Erythroblast (primary cell): ENCODE measurements around the gene PTPRN2.

Experiments
- DNase-seq, 2 experiments: peaks; one replicate each; lab custom pipeline; 2025; lab: John Stamatoyannopoulos, UW
- GATA1 ChIP-seq: IDR thresholded peaks from 2 replicates; pipeline ENCODE4 v1.6.1; 2011; ENCODE audit warnings: low read depth, mild to moderate bottlenecking, control low read depth, low read length, moderate library complexity
- POLR2A ChIP-seq: IDR thresholded peaks from 2 replicates; pipeline ENCODE4 v1.6.1; 2011; ENCODE audit warnings: mild to moderate bottlenecking, low read length

The PTPRN2 gene

DNA sequence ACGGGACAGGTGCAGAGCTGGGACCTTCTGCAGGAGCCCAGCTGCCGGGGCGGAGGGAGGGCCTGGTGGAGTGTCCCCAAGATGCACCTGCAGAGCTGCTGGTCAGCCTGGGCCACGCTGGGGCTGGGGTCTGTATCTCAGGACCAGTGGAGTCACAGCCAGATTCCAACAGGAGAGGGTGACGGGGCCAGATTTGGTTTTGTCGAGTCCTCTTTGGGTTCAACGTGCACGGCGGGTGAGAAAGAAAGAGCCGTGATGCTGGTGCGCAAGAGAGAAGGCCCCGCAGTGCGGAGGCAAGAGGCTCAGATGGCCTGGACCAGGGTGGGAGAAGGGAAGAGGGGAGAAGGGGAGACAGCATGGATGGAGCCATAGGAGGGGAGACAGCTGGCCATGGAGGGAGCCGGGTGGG lies 462.9 kb downstream of the PTPRN2 start:
- no peak for TF ChIP-seq POLR2A
- TF ChIP-seq GATA1, result no peak
- no peak for DNase-seq

DNA sequence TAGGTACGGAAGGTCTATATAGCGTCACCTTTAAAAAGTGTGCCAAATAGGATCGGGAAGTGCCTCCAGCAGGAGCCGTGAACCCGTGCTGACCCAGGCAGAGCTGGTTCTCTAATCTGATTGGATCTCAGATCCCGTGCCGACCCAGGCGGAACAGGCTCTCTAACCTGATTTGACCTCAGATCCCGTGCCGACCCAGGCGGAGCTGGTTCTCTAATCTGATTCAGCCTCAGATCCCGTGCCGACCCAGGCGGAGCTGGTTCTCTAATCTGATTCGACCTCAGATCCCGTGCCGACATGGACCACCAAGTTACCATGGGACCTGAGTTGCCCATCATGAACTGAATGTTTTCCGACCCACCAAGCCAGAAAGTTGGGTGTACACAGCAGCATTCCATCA lies 463.9 kb downstream of the PTPRN2 start:
- no peak for DNase-seq
- TF ChIP-seq GATA1 (no peak), POLR2A (no peak)

DNA sequence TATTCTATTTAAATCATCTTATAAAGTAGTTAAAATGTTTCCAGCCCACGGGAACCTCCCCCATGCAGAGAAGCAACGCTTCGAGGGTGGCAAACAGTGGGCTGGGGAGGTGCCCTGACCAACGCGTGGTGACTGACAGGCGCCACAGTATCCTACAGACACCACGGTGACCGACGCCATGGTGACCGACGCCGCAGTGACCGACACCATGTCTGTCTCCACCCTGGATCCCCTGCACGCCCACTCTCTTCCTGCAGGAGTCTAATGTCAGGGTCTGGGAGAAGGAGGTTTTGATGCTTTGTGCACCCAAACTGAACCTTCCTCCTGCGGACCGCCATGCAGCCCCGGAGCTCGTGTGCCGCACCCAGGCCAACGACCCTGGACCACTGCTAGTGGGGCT lies 464.4 kb downstream of the PTPRN2 start:
- TF ChIP-seq POLR2A (no peak), GATA1 (no peak)
- DNase-seq, result no peak

DNA sequence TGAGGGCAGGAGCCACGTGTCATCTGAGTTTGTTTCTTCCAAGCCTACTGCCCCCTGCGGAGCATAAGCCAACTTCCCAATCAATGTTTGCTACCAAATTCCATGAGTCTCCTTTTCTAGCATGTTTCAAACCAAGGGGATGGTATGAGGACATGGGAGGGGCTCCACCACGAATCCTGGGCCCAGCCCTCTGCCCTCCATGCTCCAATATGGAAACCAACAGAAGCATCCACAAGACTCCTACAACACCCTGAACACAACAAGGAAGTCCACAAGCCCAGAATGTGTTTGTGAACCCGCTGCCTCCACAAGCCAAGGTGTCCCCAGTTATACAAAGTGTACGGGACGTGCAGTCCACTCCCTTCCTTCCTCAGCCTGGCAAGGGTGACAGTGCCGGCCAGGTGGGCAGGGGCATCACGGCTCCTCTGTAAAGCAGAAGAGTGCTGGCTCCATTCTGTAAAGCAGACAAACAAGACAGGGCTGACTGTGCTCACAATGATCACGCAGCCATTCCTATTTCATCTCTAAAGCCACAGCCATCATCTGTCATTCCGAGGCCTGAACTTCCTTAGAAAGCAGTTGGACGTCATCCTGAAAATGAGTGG lies 466.1 kb downstream of the PTPRN2 start:
- no peak for DNase-seq
- TF ChIP-seq POLR2A (no peak), GATA1 (no peak)

DNA sequence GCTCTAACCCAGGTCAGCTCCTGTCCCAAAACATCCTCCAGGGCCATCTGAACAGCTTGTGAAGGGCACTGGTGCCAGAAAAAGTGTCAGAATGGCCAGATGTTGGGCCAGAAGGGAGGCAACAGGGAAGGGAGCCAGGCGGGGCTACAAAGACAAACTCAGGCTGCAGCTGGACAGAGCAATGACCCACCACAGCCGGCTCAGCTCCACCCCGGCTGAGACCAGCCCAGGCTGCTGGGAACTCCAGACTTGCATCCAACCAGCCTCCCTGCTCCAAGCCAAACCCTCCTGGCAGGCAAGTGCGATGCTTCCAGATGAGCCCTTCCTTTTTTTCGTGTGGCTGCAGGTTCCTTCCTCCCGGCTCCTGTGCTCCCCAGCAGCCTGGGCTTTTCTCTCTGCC lies 466.9 kb downstream of the PTPRN2 start:
- TF ChIP-seq POLR2A (no peak), GATA1 (no peak)
- no peak for DNase-seq

DNA sequence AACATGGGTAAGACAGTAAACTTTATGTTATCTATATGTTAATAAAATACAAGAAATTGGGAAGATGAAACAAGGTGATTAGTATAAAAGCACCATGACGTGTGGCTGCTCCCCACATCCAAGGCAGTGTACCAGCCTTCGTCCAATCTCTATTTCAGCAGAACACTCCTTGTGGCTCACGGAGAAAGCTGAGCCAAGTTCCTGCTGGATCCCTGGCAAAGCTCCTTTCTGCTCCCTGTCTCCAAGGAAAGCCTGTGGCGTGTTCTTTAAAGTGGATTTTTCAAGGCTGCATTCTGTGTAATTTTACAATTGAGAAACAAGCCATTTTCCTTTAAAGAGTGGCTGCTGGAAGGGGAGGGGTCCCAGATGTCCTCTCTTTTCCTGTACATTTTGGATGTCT lies 467.3 kb downstream of the PTPRN2 start:
- TF ChIP-seq GATA1, result no peak
- no peak for TF ChIP-seq POLR2A
- no peak for DNase-seq

DNA sequence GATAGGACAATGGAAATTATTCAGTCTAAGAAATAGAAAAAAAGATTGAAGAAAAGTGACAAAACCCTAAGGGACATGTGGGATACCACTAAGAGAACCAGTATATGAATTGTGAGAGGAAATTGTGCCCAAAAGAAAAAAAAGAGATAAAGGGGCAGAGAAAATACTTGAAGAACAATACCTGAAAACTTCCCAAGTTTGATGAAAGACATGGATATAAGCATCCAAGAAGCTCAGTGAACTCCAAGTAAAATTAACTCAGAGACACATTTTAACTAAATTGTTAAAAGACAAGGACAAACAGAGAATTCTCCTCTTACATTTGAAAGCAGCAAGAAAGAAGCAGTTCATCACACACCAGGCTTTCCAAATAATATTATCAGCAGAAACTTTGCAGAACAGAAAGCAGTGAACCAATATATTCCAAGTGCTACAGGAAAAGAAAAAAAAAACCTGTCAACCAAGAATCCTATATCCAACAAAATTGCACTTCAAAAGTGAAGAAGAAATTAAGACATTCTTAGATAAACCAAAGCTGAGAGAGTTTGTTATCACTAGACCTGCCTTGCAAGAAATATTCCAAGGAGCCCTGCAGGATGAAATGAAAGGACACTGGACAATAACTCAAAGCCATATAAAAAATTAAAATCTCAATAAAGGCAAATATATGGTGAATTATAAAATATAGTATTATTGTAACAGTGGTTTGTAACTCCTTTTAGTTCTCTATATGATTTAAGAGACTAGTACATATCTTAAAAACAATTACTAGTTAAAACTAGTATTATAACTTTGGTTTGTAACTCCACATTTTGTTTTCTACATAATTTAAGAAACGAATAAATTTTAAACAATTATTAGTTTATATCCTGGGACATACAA lies 470.0 kb downstream of the PTPRN2 start:
- DNase-seq, result no peak
- TF ChIP-seq GATA1 (no peak), POLR2A (no peak)

DNA sequence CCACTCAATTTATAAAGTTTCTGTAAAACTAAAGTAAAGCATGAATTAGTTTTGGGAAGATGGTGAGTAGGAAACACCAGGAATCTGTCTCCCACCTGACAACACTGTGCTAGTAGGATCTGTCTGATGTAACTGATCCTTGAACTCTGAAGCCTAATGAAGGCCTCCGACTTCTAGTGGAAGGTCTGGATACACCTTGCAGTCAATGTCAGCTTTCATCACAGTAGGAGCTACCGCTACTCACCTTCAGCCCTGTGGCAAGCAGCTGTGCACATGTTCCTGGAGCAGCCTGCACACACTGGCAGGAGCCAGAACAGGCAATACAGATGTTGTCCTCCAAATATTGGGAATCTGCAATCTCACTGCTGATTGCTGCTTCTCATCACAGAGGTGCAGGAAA lies 471.4 kb downstream of the PTPRN2 start:
- TF ChIP-seq POLR2A (no peak), GATA1 (no peak)
- no peak for DNase-seq

DNA sequence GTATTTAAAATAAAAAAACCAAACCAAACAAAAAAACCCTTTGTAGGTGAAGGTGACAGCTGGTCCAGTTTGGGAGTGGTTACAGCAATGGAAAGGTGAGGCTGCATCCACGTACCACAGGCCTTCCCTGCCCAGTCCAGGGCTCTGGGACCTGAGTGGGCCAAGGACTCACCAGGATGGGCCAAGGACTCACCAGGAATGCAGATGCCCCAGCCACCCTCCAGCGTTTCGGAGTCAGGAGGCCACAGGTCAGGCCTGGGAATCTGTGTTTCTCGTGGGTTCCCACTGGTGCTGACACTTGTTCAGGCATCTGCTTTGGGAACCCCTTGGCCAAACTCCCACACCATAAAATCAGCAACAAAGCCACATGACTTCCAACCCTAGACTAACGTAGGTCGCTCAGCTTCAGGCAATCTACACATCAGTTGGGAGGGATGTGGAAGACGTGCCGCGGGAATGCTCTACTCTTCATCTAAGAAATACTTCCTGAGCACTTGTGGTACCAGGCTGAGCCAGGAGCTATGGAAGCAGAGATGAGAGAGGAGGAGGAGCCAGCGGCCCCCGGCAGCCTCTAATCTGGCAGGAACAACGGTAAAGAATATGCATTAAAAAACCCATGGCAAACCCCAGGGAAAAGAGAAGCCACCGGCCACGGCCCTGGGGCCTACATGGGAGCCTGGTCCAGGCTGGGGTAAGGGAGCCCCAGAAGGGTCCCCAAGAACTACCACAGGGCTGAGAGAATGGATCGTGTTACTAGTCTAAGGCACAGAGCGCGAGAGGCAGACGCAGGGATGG lies 473.4 kb downstream of the PTPRN2 start:
- no peak for DNase-seq
- TF ChIP-seq POLR2A, result no peak
- no peak for TF ChIP-seq GATA1

DNA sequence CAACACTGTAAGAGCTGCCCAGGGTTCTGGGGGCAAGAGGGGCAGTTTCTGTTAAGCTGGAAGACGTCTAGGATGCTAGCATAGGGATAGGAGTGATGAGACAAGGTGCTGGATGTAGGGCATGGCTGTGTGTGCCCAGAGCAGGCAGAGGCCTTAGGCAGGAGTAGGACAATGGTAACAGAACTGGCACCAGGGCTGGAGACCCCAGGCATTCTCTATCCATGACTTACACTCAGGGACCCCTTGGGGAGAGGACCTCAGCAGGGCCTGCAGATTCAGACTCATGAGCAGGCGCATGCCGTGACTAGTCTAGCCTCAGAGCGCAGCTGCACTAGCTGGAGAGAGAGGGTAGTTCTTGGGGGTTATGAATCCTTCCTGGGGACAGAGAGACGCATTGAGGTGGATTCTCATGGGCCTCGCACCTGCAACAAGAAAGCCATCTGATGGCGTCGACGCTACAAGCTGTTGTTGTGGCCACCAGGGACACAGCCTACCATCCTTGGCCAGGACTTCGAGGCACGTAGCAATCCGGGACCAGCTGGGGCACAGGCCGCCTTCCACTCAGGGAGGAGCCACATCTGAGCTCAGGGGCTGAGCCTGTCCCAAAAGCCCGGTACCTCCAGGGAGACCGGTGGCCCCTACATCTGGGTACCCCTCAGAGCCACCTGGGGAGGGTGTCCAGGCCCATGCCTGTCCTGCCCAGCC lies 474.1 kb downstream of the PTPRN2 start:
- TF ChIP-seq POLR2A (no peak), GATA1 (no peak)
- DNase-seq, result no peak

DNA sequence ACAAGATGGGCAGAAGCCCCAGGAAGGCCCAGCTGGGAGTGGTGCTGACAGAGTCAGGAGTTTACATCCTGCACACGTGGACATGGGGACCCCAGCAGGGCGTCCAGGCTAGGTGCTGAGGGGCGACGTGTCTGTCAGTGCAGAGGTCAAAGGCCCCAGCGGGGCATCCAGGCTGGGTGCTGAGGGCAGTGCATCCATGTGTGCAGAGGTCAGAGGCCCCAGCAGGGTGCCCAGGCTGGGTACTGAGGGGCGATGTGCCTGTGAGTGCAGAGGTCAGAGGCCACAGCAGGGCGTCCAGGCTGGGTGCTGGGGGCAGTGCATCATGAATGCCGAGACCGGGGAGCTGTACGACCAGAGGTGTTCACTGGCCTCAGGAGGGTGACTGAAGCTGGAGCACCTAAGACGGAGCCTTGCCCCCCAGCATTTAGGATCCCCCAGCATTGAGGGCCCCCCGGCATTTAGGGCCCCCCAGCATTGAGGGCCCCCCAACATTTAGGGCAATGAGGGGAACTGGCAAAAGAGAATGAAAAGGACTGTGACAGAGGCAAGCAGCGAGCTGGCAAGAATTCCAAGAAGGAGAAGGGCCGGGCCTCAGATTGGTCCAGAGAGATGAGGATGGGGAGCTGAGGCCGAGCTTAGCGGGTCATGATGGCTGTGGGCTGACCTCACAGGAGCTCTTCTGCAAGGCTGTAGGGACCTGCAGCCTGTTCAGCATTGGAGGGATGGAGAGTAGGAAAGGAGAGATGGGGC lies 474.9 kb downstream of the PTPRN2 start:
- TF ChIP-seq GATA1 (no peak), POLR2A (no peak)
- DNase-seq, result no peak

DNA sequence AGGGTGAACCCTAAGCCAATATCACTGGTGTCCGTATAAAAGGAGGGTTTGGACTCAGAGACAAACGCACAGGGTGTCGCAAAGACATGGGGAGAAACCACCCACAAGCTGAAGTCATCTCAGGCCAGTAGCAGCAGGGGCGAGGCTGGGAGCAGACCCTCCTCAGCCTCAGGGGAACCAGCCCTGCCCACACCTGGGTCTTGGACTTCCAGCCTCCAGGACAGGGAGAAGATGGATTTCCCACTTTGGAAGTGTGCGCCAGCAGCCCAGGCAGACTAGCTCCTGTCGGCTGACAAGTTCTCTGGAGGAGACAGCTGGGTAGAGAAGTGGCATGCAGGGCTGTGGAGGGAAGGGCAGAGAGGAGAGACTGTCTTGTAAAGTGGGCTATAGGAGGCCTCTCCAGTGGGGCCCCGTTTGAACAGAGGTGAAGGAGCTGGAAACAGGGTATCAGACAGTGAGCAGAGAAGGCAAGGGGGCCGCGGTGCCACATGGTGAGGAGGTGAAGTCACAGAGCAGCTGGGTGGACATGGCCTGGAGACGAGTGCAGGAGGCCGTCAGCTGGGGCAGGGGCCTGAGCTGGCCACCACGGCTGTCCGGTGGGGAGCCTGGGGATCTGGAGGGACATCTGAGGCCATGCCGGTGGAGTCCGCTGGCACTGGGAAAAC lies 475.6 kb downstream of the PTPRN2 start:
- DNase-seq, result no peak
- TF ChIP-seq POLR2A, result no peak
- no peak for TF ChIP-seq GATA1
